H1 (cell line): Measurements from ENCODE around the gene VIPR2. TPM values are rescaled to one million over a fixed set of nuclear protein-coding genes. Genes with fewer than 3 reads are reported as not detected.
A peak's percentile ranks its signal among the peaks of the same experiment; 100 is the strongest.

Experiments used
- BACH1 ChIP-seq: IDR thresholded peaks from 2 replicates; pipeline ENCODE4 v1.6.1; 2012; ENCODE audit warnings: low read length, improper control_type of control experiment
- BRCA1 ChIP-seq: IDR thresholded peaks from 2 replicates; pipeline ENCODE4 v1.6.1; 2012; ENCODE audit warnings: low read depth, low read length, improper control_type of control experiment
- CBX5 ChIP-seq: fragments of 300-800, 300-1000 bp; sonication (generic); IDR thresholded peaks from 2 replicates; pipeline ENCODE4 v1.7.1; 2016; ENCODE audit warnings: antibody characterized with exemption, low read length, low read depth
- CREB1 ChIP-seq: IDR thresholded peaks from 2 replicates; pipeline ENCODE4 v1.6.1; 2012; ENCODE audit warnings: inconsistent platforms
- EZH2 ChIP-seq: fragments of 200-600 bp; sonication (generic); IDR thresholded peaks from 2 replicates; pipeline ENCODE4 v1.7.1; 2012; ENCODE audit warnings: low read depth, mild to moderate bottlenecking, moderate library complexity, low read length, inconsistent platforms; ENCODE audit not compliant: severe bottlenecking
- HDAC6 ChIP-seq: IDR thresholded peaks from one replicate; pipeline ENCODE4 v1.7.1; 2012; ENCODE audit warnings: low read depth, mild to moderate bottlenecking, inconsistent platforms, low read length, moderate library complexity
- JUND ChIP-seq: IDR thresholded peaks from 2 replicates; pipeline ENCODE4 v1.6.1; 2011; ENCODE audit warnings: mild to moderate bottlenecking, improper control_type of control experiment, low read length
- NANOG ChIP-seq: IDR thresholded peaks from 2 replicates; pipeline ENCODE4 v1.6.1; 2011; ENCODE audit warnings: low read length, low read depth, mild to moderate bottlenecking, inconsistent platforms; ENCODE audit not compliant: insufficient read depth, poor library complexity, severe bottlenecking
- PHF8 ChIP-seq: fragments of 200-600 bp; sonication (generic); conservative IDR thresholded peaks from 2 replicates; pipeline ENCODE4 v1.7.1; 2012; ENCODE audit warnings: low read depth, mild to moderate bottlenecking, inconsistent platforms, low read length, moderate library complexity
- POU5F1 ChIP-seq: IDR thresholded peaks from 2 replicates; pipeline ENCODE4 v1.6.1; 2011; ENCODE audit warnings: low read depth, mild to moderate bottlenecking, low read length, moderate library complexity
- RBBP5 ChIP-seq: IDR thresholded peaks from 2 replicates; pipeline ENCODE4 v1.7.1; 2012; ENCODE audit warnings: low read depth, mild to moderate bottlenecking, inconsistent platforms, low read length, moderate library complexity, borderline replicate concordance
- SIN3A ChIP-seq, 2 experiments: IDR thresholded peaks in 1 of 2; conservative IDR thresholded peaks in 1 of 2; 2 replicates each; pipeline ENCODE4 v1.6.1; 2011 to 2012; ENCODE audit warnings: low read length in 2 of 2, improper control_type of control experiment in 1 of 2, low read depth in 1 of 2, mild to moderate bottlenecking in 1 of 2
- SIX5 ChIP-seq: IDR thresholded peaks from 2 replicates; pipeline ENCODE4 v1.6.1; 2011; ENCODE audit warnings: mild to moderate bottlenecking, low read depth, low read length
- SP4 ChIP-seq: IDR thresholded peaks from 2 replicates; pipeline ENCODE4 v1.6.1; 2012; ENCODE audit warnings: low read length, inconsistent platforms
- SUZ12 ChIP-seq: fragments of 200-600 bp; sonication (generic); IDR thresholded peaks from 2 replicates; pipeline ENCODE4 v1.6.1; 2012; ENCODE audit warnings: mild to moderate bottlenecking, inconsistent platforms, low read length, moderate library complexity, mixed read lengths
- TAF7 ChIP-seq: optimal IDR thresholded peaks from 2 replicates; pipeline ENCODE3; 2011; ENCODE audit warnings: low read depth, mild to moderate bottlenecking, inconsistent platforms, low read length, moderate library complexity, borderline replicate concordance
- TBP ChIP-seq: IDR thresholded peaks from 2 replicates; pipeline ENCODE4 v1.6.1; 2011; ENCODE audit warnings: low read depth, low read length, improper control_type of control experiment
- TCF12 ChIP-seq: IDR thresholded peaks from 2 replicates; pipeline ENCODE4 v1.6.1; 2011; ENCODE audit warnings: low read depth, mild to moderate bottlenecking, low read length
- TEAD4 ChIP-seq: IDR thresholded peaks from 2 replicates; pipeline ENCODE4 v1.6.1; 2012; ENCODE audit warnings: low read depth, low read length, inconsistent platforms, mixed read lengths
- YY1 ChIP-seq: IDR thresholded peaks from 2 replicates; pipeline ENCODE4 v1.6.1; 2011; ENCODE audit warnings: low read depth, mild to moderate bottlenecking, low read length
- ZNF274 ChIP-seq: IDR thresholded peaks from 2 replicates; pipeline ENCODE4 v1.7.0; 2012; ENCODE audit warnings: low read length, borderline replicate concordance; ENCODE audit errors: extremely low read depth
- polyA plus RNA-seq, 7 experiments: library from polyadenylated mRNA; depleted of rRNA in 3 of 7; stranded (reverse) in 5 of 7; unstranded in 2 of 7; fragments of >200 nt in 5 of 7; fragments of 200-250 nt in 2 of 7; gene quantifications; 1 replicate in 5 of 7; 2 replicates in 1 of 7; 4 replicates in 1 of 7; pipeline versions ENCODE4 v1.2.1 to v1.2.3, GENCODE V29; 2011 to 2013; ENCODE audit warnings: missing spikeins in 2 of 7, mixed read lengths in 2 of 7
- total RNA-seq: library from RNA; stranded (reverse); fragmentation: NEBNext Ultra II Directional; extraction: Animal tissue kit (Norgen Biotek cat#: 25700); gene quantifications from 2 replicates; pipeline ENCODE4 v1.2.1, GENCODE V29; 2021
- TF ChIP-seq, protein P1 (sequence below): IDR thresholded peaks from 2 replicates; pipeline ENCODE4 v1.6.1; 2012; ENCODE audit warnings: inconsistent platforms
- TF ChIP-seq, protein P2 (sequence below): IDR thresholded peaks from 2 replicates; pipeline ENCODE4 v1.6.1; 2012; ENCODE audit warnings: low read length, inconsistent platforms

VIPR2 gene
- total and polyA plus RNA-seq, 2 of the 8 experiments (the other 6 are each of a cell fraction or from before 2014, with no cell fraction given): 2.4 to 6.3 TPM

DNA sequence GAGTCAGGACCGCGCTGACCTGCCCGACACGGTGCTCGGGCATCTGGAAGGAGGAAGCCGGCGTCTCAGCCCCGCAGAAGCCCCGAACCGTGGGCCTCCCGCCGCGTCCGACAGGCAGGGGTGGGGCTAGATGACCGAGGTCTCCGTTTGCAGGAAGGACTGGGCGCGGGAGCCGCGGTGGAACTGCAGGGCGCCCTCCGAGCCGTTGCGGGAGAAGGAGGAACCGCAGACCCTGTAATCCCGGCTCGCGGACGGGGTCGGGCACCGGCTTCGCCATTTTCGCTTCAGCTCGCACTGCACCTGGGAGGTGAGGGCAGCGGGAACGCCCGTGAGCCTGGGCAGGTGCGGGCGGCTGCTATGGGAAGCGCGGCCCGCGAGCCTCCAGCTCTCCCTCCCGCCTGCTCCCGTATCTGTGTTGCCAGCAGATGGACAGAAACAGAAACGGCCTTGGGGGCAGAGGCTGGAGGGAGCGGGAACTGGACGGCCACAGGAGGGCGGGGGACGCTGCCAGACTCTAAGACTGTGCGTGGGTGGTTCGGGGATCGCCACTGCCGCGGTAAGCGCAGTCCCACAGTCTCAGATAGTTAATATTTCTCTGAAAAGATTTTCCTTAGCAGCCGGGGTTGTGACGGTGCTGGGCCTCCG, 114.1 kb downstream of the VIPR2 start (continued):
- TF ChIP-seq NANOG: no peak
- no peak for TF ChIP-seq EZH2
- TF ChIP-seq RBBP5: peak; percentile 76; the same call in 1 of the 2 replicates
- TF ChIP-seq, protein P1, sequence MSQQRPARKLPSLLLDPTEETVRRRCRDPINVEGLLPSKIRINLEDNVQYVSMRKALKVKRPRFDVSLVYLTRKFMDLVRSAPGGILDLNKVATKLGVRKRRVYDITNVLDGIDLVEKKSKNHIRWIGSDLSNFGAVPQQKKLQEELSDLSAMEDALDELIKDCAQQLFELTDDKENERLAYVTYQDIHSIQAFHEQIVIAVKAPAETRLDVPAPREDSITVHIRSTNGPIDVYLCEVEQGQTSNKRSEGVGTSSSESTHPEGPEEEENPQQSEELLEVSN: peak; percentile 43; the same call in 1 of the 2 replicates
- peak; percentile 73; the same call in 1 of the 2 replicates for TF ChIP-seq YY1
- no peak for TF ChIP-seq SIX5
- TF ChIP-seq PHF8: 0 out of 2 replicates have a peak, but pooled peaks have one; percentile 30
- TF ChIP-seq SP4: no peak
- TF ChIP-seq SUZ12: peak; percentile 38; the same call in 1 of the 2 replicates
- TF ChIP-seq JUND: no peak
- TF ChIP-seq, protein P2, sequence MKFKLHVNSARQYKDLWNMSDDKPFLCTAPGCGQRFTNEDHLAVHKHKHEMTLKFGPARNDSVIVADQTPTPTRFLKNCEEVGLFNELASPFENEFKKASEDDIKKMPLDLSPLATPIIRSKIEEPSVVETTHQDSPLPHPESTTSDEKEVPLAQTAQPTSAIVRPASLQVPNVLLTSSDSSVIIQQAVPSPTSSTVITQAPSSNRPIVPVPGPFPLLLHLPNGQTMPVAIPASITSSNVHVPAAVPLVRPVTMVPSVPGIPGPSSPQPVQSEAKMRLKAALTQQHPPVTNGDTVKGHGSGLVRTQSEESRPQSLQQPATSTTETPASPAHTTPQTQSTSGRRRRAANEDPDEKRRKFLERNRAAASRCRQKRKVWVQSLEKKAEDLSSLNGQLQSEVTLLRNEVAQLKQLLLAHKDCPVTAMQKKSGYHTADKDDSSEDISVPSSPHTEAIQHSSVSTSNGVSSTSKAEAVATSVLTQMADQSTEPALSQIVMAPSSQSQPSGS: no peak
- 0 out of 2 replicates have a peak, but pooled peaks have one; percentile 39 for TF ChIP-seq TBP
- no peak for TF ChIP-seq HDAC6
- TF ChIP-seq TCF12: no peak
- TF ChIP-seq BACH1: no peak
- no peak for TF ChIP-seq CBX5
- no peak for TF ChIP-seq ZNF274
- no peak for TF ChIP-seq TEAD4
- TF ChIP-seq CREB1: no peak
- no peak for TF ChIP-seq POU5F1
- TF ChIP-seq SIN3A (conservative IDR thresholded peaks at IDR 0.05 in 1 of 2, IDR thresholded peaks at IDR 0.05 in 1 of 2; ENCODE audit: low read depth in 1 of 2, low read length in 2 of 2): no peak
- TF ChIP-seq TAF7: no peak
- no peak for TF ChIP-seq BRCA1
